ENCODE measurements around the gene ALDOC. TPM values are rescaled to one million over a fixed set of nuclear protein-coding genes. Genes with fewer than 3 reads are reported as not detected.
A peak's percentile ranks its signal among the peaks of the same experiment; 100 is the strongest.

Gene ALDOC
- total and polyA plus RNA-seq, 10 of the 15 experiments (the other 5 are each of a cell fraction or from before 2014, with no cell fraction given) = 16.0 to 268 (median 78.2) TPM

DNA sequence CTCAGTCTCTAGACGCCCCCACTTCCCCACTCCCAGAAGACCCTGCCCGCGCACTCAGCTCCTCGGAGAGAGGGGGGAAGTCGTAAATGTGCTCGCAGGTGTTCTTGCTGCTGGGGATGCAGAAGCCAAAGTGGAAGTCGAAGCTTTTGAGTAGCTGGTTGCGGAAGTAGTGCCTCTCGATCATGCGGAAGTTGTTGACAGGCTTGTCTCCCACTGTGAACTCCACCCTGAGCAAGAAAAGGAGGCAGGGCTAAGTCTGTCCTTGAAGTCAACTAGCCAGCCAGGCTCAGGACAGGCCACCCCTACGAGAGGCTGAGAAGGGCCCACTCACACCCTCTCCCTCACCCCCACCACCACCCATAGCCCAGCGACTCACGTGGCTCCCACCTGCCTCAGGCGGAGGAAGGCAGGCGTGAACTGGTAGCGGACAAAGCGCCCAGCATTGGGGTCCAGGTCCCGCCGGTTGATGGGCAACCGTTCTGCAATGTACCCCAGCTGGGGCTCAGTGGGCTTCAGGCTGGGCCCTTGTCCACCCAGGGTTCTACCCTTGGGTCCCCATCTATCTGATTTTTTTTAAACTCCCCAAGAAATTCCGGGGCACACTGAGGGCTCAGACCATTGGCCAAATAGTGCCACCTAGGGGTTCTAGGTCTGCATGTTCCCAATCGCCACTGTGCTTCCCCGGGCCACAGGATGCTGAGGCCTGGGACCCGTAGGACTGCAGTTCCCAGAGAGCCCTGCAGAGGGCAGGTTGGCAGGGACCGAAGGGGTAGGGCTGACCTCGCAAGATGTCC lies 28.9 kb downstream of the ALDOC start (continued):
- TF ChIP-seq CBX3 (IDR thresholded peaks at IDR 0.05; ENCODE audit: borderline replicate concordance, low read depth) (no peak), SREBF1 (IDR thresholded peaks at IDR 0.05; ENCODE audit: low read length) (no peak), ZNF384 (IDR thresholded peaks at IDR 0.05; ENCODE audit: borderline replicate concordance, low read depth, low read length) (no peak), KLF5 (IDR thresholded peaks at IDR 0.05; ENCODE audit: partially characterized antibody) (no peak), HCFC1 (IDR thresholded peaks at IDR 0.05; ENCODE audit: low read length) (no peak), ZBED1 (IDR thresholded peaks at IDR 0.05; ENCODE audit: borderline replicate concordance) (no peak), MTA3 (IDR thresholded peaks at IDR 0.05; ENCODE audit: borderline replicate concordance, low read length) (no peak), JUNB (IDR thresholded peaks at IDR 0.05) (no peak), ZBTB11 (CRISPR knock-in tag; IDR thresholded peaks at IDR 0.05) (no peak), PAX8 (IDR thresholded peaks at IDR 0.05) (no peak), ATF7 (IDR thresholded peaks at IDR 0.05; ENCODE audit: low read depth) (no peak), EZH2 (IDR thresholded peaks at IDR 0.05; ENCODE audit: borderline replicate concordance, control insufficient read depth, low read depth, low read length) (no peak), BCLAF1 (IDR thresholded peaks at IDR 0.05) (no peak), MYC (IDR thresholded peaks at IDR 0.05; ENCODE audit: insufficient read depth, insufficient read length, insufficient replicate concordance, low read length, severe bottlenecking) (no peak), RUNX3 (IDR thresholded peaks at IDR 0.05; ENCODE audit: low read length) (no peak), SIN3A (IDR thresholded peaks at IDR 0.05; ENCODE audit: low read depth, low read length) (no peak), E2F4 (IDR thresholded peaks at IDR 0.05; ENCODE audit: low read depth, low read length) (no peak), HDAC2 (IDR thresholded peaks at IDR 0.05) (no peak), RB1 (IDR thresholded peaks at IDR 0.05; ENCODE audit: borderline replicate concordance) (0 out of 2 replicates have a peak, but pooled peaks have one; percentile 60)
- TF ChIP-seq, protein P1, sequence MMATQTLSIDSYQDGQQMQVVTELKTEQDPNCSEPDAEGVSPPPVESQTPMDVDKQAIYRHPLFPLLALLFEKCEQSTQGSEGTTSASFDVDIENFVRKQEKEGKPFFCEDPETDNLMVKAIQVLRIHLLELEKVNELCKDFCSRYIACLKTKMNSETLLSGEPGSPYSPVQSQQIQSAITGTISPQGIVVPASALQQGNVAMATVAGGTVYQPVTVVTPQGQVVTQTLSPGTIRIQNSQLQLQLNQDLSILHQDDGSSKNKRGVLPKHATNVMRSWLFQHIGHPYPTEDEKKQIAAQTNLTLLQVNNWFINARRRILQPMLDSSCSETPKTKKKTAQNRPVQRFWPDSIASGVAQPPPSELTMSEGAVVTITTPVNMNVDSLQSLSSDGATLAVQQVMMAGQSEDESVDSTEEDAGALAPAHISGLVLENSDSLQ (IDR thresholded peaks at IDR 0.05) = peak; percentile 58; the same call in 1 of the 2 replicates
- TF ChIP-seq, protein P2, sequence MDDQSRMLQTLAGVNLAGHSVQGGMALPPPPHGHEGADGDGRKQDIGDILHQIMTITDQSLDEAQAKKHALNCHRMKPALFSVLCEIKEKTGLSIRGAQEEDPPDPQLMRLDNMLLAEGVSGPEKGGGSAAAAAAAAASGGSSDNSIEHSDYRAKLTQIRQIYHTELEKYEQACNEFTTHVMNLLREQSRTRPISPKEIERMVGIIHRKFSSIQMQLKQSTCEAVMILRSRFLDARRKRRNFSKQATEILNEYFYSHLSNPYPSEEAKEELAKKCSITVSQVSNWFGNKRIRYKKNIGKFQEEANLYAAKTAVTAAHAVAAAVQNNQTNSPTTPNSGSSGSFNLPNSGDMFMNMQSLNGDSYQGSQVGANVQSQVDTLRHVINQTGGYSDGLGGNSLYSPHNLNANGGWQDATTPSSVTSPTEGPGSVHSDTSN (IDR thresholded peaks at IDR 0.05; ENCODE audit: insufficient replicate concordance, low read depth, low read length) = no peak
